Upper lobe of left lung (tissue), 4 donors: ENCODE results near the gene CTNNA1.

Experiments
- CTCF ChIP-seq, 6 experiments: fragments of 450-650 bp in 4 of 6; fragments of 200-600 bp in 2 of 6; sonication (generic) in 2 of 6; IDR thresholded peaks; one replicate each; pipeline ENCODE4 v1.5.1; 2016 to 2019; ENCODE audit warnings: antibody characterized with exemption in 6 of 6
- POLR2A ChIP-seq, 4 donors: fragments of 450-650 bp; IDR thresholded peaks; one replicate each; pipeline ENCODE4 v1.5.1; 2016 to 2017; ENCODE audit warnings: antibody characterized with exemption in 4 of 4, mild to moderate bottlenecking in 2 of 4
- POLR2AphosphoS5 ChIP-seq, 2 donors: sonication (generic); formaldehyde crosslinking; IDR thresholded peaks; one replicate each; pipeline ENCODE4 v1.5.1; 2017; ENCODE audit warnings: antibody characterized with exemption in 2 of 2

- no peak for TF ChIP-seq CTCF (IDR thresholded peaks at IDR 0.05)
- TF ChIP-seq POLR2A (IDR thresholded peaks at IDR 0.05): no peak
- no peak for TF ChIP-seq POLR2AphosphoS5 (IDR thresholded peaks at IDR 0.05)
These were observed 227.2 kb downstream of the CTNNA1 start for GRCh38 chr5:138980441-138980840.
